ENCODE measurements around the gene PTPRT.

- TF ChIP-seq ZNF792 (CRISPR knock-in tag; IDR thresholded peaks at IDR 0.05): no peak
- TF ChIP-seq ZNF503 (CRISPR knock-in tag; IDR thresholded peaks at IDR 0.05): no peak
- no peak for TF ChIP-seq JUND (CRISPR knock-in tag; IDR thresholded peaks at IDR 0.05)
- TF ChIP-seq FOXA1 (IDR thresholded peaks at IDR 0.05): no peak
- no peak for TF ChIP-seq FOXA1 (CRISPR knock-in tag; IDR thresholded peaks at IDR 0.05)
- no peak for TF ChIP-seq ZNF260 (CRISPR knock-in tag; IDR thresholded peaks at IDR 0.05; ENCODE audit: borderline replicate concordance, low read depth)
Measured at GRCh38 chr20:42435230-42435629, 754.5 kb downstream of the PTPRT start.
